ENCODE measurements around the gene RNF150.

DNA sequence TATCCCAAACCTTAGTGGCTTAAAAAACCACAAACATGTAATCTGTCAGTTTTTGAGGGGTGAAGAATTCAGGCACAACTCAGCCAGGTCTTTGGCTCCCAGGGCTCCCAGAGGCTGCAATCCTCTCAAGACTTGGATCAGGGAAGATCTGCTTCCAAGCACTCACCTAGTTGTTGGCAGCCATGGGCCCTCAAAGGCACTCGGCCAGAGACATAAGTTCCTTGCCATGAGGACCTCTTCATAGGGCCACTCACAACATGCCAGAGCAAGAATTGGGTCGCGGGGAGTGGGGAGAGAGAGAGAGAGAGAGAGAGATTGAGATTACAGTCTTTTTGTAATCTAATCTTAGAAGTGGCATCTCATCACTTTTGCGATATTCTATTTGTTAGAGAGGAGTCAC, 300.0 kb downstream of the RNF150 start:
- TF ChIP-seq, protein P1, sequence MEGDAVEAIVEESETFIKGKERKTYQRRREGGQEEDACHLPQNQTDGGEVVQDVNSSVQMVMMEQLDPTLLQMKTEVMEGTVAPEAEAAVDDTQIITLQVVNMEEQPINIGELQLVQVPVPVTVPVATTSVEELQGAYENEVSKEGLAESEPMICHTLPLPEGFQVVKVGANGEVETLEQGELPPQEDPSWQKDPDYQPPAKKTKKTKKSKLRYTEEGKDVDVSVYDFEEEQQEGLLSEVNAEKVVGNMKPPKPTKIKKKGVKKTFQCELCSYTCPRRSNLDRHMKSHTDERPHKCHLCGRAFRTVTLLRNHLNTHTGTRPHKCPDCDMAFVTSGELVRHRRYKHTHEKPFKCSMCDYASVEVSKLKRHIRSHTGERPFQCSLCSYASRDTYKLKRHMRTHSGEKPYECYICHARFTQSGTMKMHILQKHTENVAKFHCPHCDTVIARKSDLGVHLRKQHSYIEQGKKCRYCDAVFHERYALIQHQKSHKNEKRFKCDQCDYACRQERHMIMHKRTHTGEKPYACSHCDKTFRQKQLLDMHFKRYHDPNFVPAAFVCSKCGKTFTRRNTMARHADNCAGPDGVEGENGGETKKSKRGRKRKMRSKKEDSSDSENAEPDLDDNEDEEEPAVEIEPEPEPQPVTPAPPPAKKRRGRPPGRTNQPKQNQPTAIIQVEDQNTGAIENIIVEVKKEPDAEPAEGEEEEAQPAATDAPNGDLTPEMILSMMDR (conservative IDR thresholded peaks at IDR 0.05), result no peak
- no peak for TF ChIP-seq EZH2 (IDR thresholded peaks at IDR 0.05; ENCODE audit: low read depth)

Measured in PC-9 (cell line).